MM.1S (cell line): ENCODE measurements around the gene RCSD1.

Experiments
- DNase-seq: peaks from one replicate; pipeline ENCODE4 v3.0.0-alpha.2; 2015
- H2AFZ ChIP-seq: fragments of 300-600 bp; sonication (generic); 2 replicates; pipeline ENCODE4 v1.6.0; 2016; ENCODE audit warnings: antibody characterized with exemption, low read length
- H3F3A ChIP-seq: fragments of 300-600 bp; sonication (generic); 2 replicates; pipeline ENCODE4 v1.6.1; 2016; ENCODE audit warnings: mild to moderate bottlenecking, antibody characterized with exemption, low read length, moderate library complexity, mixed read lengths; ENCODE audit not compliant: insufficient read depth
- H3K27ac ChIP-seq: fragments of 300-600 bp; sonication (generic); 2 replicates; pipeline ENCODE4 v1.5.1; 2016; ENCODE audit warnings: mild to moderate bottlenecking, low read length
- H3K27me3 ChIP-seq: fragments of 300-600 bp; sonication (generic); replicated peaks from 2 replicates; pipeline ENCODE4 v1.6.0; 2016; ENCODE audit warnings: low read length; ENCODE audit not compliant: insufficient read depth
- H3K36me3 ChIP-seq: fragments of 300-600 bp; sonication (generic); replicated peaks from 2 replicates; pipeline ENCODE4 v1.6.1; 2016; ENCODE audit warnings: mild to moderate bottlenecking, low read length, mixed read lengths; ENCODE audit not compliant: insufficient read depth
- H3K4me1 ChIP-seq: fragments of 300-600 bp; sonication (generic); 2 replicates; pipeline ENCODE4 v1.6.1; 2016; ENCODE audit warnings: low read length, mixed read lengths
- H3K4me2 ChIP-seq: fragments of 300-600 bp; sonication (generic); 2 replicates; pipeline ENCODE4 v1.6.0; 2016; ENCODE audit warnings: low read depth, low read length
- H3K4me3 ChIP-seq: fragments of 300-600 bp; sonication (generic); 2 replicates; pipeline ENCODE4 v1.5.1; 2016; ENCODE audit warnings: low read length, mixed read lengths
- H3K79me2 ChIP-seq: fragments of 300-600 bp; sonication (generic); 2 replicates; pipeline ENCODE4 v1.6.1; 2016; ENCODE audit warnings: mixed run types, low read length, mixed read lengths
- H3K9ac ChIP-seq: fragments of 300-600 bp; sonication (generic); 2 replicates; pipeline ENCODE4 v1.6.1; 2016; ENCODE audit warnings: low read length, mixed read lengths
- H3K9me2 ChIP-seq: fragments of 300-600 bp; sonication (generic); replicated peaks from 2 replicates; pipeline ENCODE4 v1.6.1; 2016; ENCODE audit warnings: mild to moderate bottlenecking, low read length, mixed read lengths; ENCODE audit not compliant: insufficient read depth
- H3K9me3 ChIP-seq: fragments of 300-600 bp; sonication (generic); replicated peaks from 2 replicates; pipeline ENCODE4 v1.6.1; 2016; ENCODE audit warnings: mild to moderate bottlenecking, low read length, mixed read lengths; ENCODE audit not compliant: insufficient read depth
- H4K20me1 ChIP-seq: fragments of 300-600 bp; sonication (generic); 2 replicates; pipeline ENCODE4 v1.6.1; 2016; ENCODE audit warnings: mild to moderate bottlenecking, low read length, moderate library complexity, mixed read lengths; ENCODE audit not compliant: insufficient read depth
- CTCF ChIP-seq: fragments of 300-600 bp; sonication (generic); IDR thresholded peaks from 2 replicates; pipeline ENCODE4 v1.5.1; 2016; ENCODE audit warnings: antibody characterized with exemption, low read length, mixed read lengths
- EZH2 ChIP-seq: fragments of 300-600 bp; sonication (generic); optimal IDR thresholded peaks from 2 replicates; pipeline ENCODE3; 2017; ENCODE audit warnings: low read depth, mild to moderate bottlenecking, antibody characterized with exemption, low read length, mixed read lengths
- EZH2phosphoT487 ChIP-seq: fragments of 300-600 bp; sonication (generic); IDR thresholded peaks from 2 replicates; pipeline ENCODE4 v1.6.1; 2018; ENCODE audit warnings: antibody characterized with exemption, low read length

The RCSD1 gene

GRCh38 chr1:167644551-167644950 lies 14.5 kb downstream of the RCSD1 start:
- Histone ChIP-seq H3K4me3 (no peak overlapping the region), H3K27ac (no peak overlapping the region), H3K79me2 (peaks cover 74% of the 10 kb centered on the region), H3K36me3 (no peaks in the 10 kb centered on the region), H3K9ac (no peak overlapping the region), H3K27me3 (no peaks in the 10 kb centered on the region), H3K9me3 (no peaks in the 10 kb centered on the region), H3K4me1 (peaks cover 31% of the 10 kb centered on the region), H4K20me1 (no peaks in the 10 kb centered on the region), H3K9me2 (no peaks in the 10 kb centered on the region), H3K4me2 (no peak overlapping the region), H2AFZ (no peak overlapping the region), H3F3A (peaks cover 14% of the 10 kb centered on the region)
- DNase-seq = no peak
- TF ChIP-seq EZH2phosphoT487 (no peak), CTCF (no peak), EZH2 (no peak)

GRCh38 chr1:167645140-167645541 lies 15.1 kb downstream of the RCSD1 start:
- Histone ChIP-seq H3K79me2 (peaks cover 75% of the 10 kb centered on the region), H2AFZ (no peak overlapping the region), H3K9ac (no peak overlapping the region), H3K36me3 (no peaks in the 10 kb centered on the region), H3K9me3 (no peaks in the 10 kb centered on the region), H3F3A (peaks cover 14% of the 10 kb centered on the region), H3K4me1 (peaks cover 31% of the 10 kb centered on the region), H3K27me3 (no peaks in the 10 kb centered on the region), H3K9me2 (no peaks in the 10 kb centered on the region), H3K4me3 (no peak overlapping the region), H3K4me2 (no peak overlapping the region), H4K20me1 (no peaks in the 10 kb centered on the region), H3K27ac (no peak overlapping the region)
- TF ChIP-seq CTCF (no peak), EZH2 (no peak), EZH2phosphoT487 (no peak)
- no peak for DNase-seq

GRCh38 chr1:167645625-167646414 lies 15.8 kb downstream of the RCSD1 start:
- H3K36me3 ChIP-seq = no peaks in the 10 kb centered on the region
- H3K27ac ChIP-seq = no peak overlapping the region
- no peaks in the 10 kb centered on the region for H3K9me2 ChIP-seq
- no peak overlapping the region for H3K4me3 ChIP-seq
- DNase-seq = no peak
- H3K79me2 ChIP-seq = peaks cover 74% of the 10 kb centered on the region
- peaks cover 31% of the 10 kb centered on the region for H3K4me1 ChIP-seq
- no peak overlapping the region for H3K9ac ChIP-seq
- no peak overlapping the region for H3K4me2 ChIP-seq
- no peak overlapping the region for H2AFZ ChIP-seq
- TF ChIP-seq EZH2phosphoT487 (no peak), CTCF (no peak), EZH2 (no peak)
- peaks cover 14% of the 10 kb centered on the region for H3F3A ChIP-seq
- H3K27me3 ChIP-seq = no peaks in the 10 kb centered on the region
- H4K20me1 ChIP-seq = no peaks in the 10 kb centered on the region
- no peaks in the 10 kb centered on the region for H3K9me3 ChIP-seq
